Coronary artery (tissue), 2 donors: ENCODE measurements around the gene ARPP19.

Experiments used
- DNase-seq: peaks from one replicate; pipeline ENCODE4 v3.0.0-alpha.2; 2017; ENCODE audit warnings: low spot score
- H3K27ac ChIP-seq, 2 donors: fragments of 200-600 bp; sonication (generic); one replicate each; pipeline ENCODE4 v1.5.1; 2016 to 2019
- H3K4me3 ChIP-seq: fragments of 200-600 bp; sonication (generic); 2 replicates; pipeline ENCODE4 v1.5.1; 2016; ENCODE audit warnings: mild to moderate bottlenecking, moderate library complexity
- CTCF ChIP-seq: fragments of 200-600 bp; sonication (generic); IDR thresholded peaks from one replicate; pipeline ENCODE4 v1.5.1; 2019; ENCODE audit warnings: antibody characterized with exemption

ARPP19 gene

DNA sequence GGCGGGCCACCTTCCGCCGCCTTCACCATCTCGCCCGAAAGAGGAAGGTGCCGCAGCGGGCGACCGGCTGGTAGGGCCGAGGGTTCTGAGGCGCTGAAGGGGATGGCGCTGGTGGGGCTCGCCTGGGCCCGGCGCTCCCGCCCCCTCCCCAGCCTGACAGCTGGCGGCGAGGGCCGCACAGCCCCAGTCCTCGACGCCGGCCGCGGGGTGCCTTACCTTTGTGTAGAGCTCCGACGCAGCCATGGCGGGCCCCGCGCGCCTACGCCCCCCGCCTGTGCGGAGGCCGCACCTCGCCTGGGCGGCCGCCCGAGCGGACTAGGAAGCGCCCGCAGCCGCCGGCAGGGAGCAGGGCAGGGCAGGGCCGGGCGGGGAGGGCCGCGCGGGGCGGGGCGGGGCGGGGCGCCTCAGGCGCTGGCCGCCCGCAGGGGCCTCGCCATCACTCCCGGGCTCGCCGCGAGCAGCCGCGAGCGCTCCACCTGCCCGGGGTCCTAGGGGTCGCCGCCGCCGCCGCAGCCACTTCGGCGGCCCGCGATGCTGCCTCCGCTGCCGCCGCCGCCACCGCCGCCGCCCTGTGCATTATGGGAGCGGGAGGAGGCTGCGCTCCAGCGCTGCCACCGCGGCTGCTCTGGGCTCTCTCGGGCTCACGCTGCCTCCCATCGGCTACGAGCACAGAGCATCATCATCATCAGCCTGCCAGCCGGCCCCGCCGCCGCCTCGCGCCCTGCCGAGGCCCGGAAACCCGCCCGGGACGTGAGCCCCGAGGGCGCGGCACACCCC, 40.1 kb downstream of the ARPP19 start, which contains the start of gene MYO5A:
Gene MYO5A, minus strand, starts transcription at position 317 of the 777 bp plus-strand sequence. Its CDS starts 74 bp downstream, at position 243.
- peak within 1 kb of the TSS; percentile 80 to 92 for H3K27ac ChIP-seq
- no peak for TF ChIP-seq CTCF
- peak; percentile 83 for DNase-seq
- H3K4me3 ChIP-seq = peak within 1 kb of the TSS; percentile 92

DNA sequence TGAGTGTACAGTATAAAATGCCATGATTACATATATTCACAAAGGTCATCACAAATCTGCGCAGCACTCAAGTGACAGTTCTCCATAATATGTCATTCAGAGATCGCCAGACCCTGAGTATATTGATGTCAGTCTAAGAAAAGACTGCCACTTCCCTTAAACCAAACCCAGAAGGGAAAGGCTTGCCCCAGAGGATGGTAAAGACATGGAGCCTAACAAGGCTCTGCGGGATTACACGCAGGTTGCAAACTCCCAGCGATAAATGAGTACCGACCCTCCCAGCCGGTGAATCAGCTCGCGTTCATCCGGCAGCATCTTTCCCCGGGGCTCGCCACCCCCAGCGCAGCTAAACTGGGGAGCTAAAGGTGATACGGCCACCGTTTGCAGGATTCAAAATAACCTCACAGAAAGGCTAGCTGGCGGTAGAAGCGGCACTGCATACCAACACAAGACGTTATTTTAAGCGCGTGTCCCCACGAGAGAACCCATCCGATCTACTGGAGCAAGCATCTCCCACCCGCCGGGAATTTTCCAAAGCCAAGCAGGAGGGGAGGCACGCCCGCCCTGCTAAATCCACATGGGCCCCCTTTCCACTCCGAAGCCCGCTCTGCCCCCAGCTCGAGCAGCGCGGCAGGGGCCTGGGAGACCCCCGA, 40.8 kb downstream of the ARPP19 start:
- Histone ChIP-seq H3K27ac (peak overlapping the region; percentile 80 to 92), H3K4me3 (peak overlapping the region; percentile 92)
- no peak for TF ChIP-seq CTCF
- no peak for DNase-seq

GRCh38 chr15:52527196-52527910, 41.5 kb downstream of the ARPP19 start:
- TF ChIP-seq CTCF = no peak
- DNase-seq = no peak
- Histone ChIP-seq H3K4me3 (peak overlapping the region; percentile 92), H3K27ac (peak overlapping the region in 1 of 2 donors; percentile 92)

- no peak for DNase-seq
- no peak overlapping the region for H3K27ac ChIP-seq
- TF ChIP-seq CTCF = no peak
- H3K4me3 ChIP-seq = no peak overlapping the region
Observed at GRCh38 chr15:52524223-52525136, 44.4 kb downstream of the ARPP19 start.

DNA sequence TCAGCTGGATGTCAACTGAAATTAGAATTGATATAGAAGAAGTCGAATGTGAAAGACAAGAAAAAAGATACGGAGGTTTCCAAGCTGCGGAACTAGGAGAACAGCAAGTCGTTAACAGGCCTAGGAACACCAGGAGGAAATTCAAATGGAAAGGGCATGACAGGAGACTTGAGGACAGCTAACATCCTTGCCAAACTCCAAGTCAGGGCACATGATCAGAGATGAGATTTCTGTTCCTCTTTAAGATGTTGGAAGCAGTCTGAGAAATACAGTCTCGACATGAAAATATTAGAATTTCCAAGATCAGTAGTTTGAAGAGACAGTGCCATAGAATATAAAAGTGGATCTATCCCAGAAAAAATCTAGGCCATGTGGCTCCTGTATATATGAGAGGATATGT, 45.2 kb downstream of the ARPP19 start:
- Histone ChIP-seq H3K4me3 (no peak overlapping the region), H3K27ac (peak overlapping the region in 1 of 2 donors; percentile 40)
- DNase-seq = no peak
- no peak for TF ChIP-seq CTCF

DNA sequence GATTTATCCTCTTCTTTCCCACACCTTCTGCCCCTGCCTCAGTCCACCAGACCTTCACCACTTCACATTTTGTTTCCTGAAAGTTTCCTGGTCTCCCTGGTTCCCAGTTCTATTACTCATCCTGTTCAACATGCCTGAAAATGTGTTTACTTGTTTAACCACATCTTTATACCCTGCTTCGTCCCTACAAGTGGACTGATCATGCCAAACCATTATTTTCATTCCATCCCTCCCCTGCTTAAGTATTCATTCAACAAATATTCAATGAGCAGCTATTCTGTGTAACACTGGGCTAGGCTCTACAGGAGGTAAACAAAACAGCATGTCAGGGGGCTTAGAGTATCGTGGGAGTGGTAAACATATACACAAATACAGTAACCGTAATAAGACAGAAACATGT, 45.6 kb downstream of the ARPP19 start:
- Histone ChIP-seq H3K4me3 (no peak overlapping the region), H3K27ac (peak overlapping the region in 1 of 2 donors; percentile 40)
- DNase-seq = no peak
- no peak for TF ChIP-seq CTCF
